HL-60 (cell line): ENCODE measurements around the gene RSRC1.

Source experiments
- DNase-seq, 2 experiments: peaks; one replicate each; pipeline ENCODE4 v3.0.0-alpha.2; 2010 to 2020; ENCODE audit warnings: low read depth in 1 of 2, low spot score in 1 of 2
- H3K27ac ChIP-seq: fragments of 250-450 bp; sonication (Bioruptor Pico); replicated peaks from 2 replicates; pipeline ENCODE4 v1.5.1; 2020; ENCODE audit warnings: mild to moderate bottlenecking, moderate library complexity
- H3K27me3 ChIP-seq: fragments of 250-450 bp; sonication (Bioruptor Pico); 2 replicates; pipeline ENCODE4 v1.5.1; 2021; ENCODE audit warnings: mild to moderate bottlenecking, moderate library complexity; ENCODE audit not compliant: insufficient read depth, poor library complexity, severe bottlenecking
- H3K4me3 ChIP-seq: replicated peaks from 2 replicates; pipeline ENCODE4 v1.5.1; 2011; ENCODE audit warnings: mild to moderate bottlenecking, control low read depth, low read length; ENCODE audit not compliant: insufficient read depth
- GABPA ChIP-seq: IDR thresholded peaks from 2 replicates; pipeline ENCODE4 v1.6.1; 2012; ENCODE audit warnings: low read depth
- POLR2AphosphoS5 ChIP-seq: IDR thresholded peaks from 2 replicates; pipeline ENCODE4 v1.6.1; 2012; ENCODE audit warnings: low read depth
- SPI1 ChIP-seq: IDR thresholded peaks from 2 replicates; pipeline ENCODE4 v1.6.1; 2012; ENCODE audit warnings: low read depth, mild to moderate bottlenecking, borderline replicate concordance
- TF ChIP-seq, protein P1 (sequence below): IDR thresholded peaks from 2 replicates; pipeline ENCODE4 v1.6.1; 2012; ENCODE audit warnings: low read depth; ENCODE audit not compliant: insufficient replicate concordance
- TF ChIP-seq, protein P2 (sequence below): IDR thresholded peaks from one replicate; pipeline ENCODE4 v1.5.1; 2011; ENCODE audit warnings: low read length, control low read depth, inconsistent platforms; ENCODE audit not compliant: insufficient read depth

Gene RSRC1

DNA sequence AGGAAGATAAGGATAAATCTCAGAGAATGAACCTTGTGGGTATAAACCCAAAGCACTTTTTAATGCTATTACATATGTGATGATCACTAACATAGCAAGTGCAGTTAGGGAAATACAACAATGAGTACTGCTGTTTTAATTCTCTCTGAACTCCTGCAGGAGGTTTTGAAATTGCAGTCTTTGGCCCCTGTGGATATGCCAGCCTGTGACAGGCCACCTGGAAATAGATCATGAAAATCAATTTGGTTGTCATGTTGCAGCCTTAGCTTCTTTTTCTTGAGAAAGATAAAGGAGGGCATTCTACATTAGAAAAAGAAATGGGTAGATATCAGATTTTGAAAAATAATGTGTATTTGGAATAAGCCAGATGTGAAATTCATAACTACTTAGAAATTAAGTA, 103.6 kb downstream of the RSRC1 start:
- H3K4me3 ChIP-seq, result no peak overlapping the region
- no peaks in the 10 kb centered on the region for H3K27me3 ChIP-seq
- no peak for TF ChIP-seq POLR2AphosphoS5
- TF ChIP-seq SPI1, result no peak
- TF ChIP-seq, protein P1, sequence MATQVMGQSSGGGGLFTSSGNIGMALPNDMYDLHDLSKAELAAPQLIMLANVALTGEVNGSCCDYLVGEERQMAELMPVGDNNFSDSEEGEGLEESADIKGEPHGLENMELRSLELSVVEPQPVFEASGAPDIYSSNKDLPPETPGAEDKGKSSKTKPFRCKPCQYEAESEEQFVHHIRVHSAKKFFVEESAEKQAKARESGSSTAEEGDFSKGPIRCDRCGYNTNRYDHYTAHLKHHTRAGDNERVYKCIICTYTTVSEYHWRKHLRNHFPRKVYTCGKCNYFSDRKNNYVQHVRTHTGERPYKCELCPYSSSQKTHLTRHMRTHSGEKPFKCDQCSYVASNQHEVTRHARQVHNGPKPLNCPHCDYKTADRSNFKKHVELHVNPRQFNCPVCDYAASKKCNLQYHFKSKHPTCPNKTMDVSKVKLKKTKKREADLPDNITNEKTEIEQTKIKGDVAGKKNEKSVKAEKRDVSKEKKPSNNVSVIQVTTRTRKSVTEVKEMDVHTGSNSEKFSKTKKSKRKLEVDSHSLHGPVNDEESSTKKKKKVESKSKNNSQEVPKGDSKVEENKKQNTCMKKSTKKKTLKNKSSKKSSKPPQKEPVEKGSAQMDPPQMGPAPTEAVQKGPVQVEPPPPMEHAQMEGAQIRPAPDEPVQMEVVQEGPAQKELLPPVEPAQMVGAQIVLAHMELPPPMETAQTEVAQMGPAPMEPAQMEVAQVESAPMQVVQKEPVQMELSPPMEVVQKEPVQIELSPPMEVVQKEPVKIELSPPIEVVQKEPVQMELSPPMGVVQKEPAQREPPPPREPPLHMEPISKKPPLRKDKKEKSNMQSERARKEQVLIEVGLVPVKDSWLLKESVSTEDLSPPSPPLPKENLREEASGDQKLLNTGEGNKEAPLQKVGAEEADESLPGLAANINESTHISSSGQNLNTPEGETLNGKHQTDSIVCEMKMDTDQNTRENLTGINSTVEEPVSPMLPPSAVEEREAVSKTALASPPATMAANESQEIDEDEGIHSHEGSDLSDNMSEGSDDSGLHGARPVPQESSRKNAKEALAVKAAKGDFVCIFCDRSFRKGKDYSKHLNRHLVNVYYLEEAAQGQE, result no peak
- TF ChIP-seq, protein P2, sequence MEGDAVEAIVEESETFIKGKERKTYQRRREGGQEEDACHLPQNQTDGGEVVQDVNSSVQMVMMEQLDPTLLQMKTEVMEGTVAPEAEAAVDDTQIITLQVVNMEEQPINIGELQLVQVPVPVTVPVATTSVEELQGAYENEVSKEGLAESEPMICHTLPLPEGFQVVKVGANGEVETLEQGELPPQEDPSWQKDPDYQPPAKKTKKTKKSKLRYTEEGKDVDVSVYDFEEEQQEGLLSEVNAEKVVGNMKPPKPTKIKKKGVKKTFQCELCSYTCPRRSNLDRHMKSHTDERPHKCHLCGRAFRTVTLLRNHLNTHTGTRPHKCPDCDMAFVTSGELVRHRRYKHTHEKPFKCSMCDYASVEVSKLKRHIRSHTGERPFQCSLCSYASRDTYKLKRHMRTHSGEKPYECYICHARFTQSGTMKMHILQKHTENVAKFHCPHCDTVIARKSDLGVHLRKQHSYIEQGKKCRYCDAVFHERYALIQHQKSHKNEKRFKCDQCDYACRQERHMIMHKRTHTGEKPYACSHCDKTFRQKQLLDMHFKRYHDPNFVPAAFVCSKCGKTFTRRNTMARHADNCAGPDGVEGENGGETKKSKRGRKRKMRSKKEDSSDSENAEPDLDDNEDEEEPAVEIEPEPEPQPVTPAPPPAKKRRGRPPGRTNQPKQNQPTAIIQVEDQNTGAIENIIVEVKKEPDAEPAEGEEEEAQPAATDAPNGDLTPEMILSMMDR, result no peak
- TF ChIP-seq GABPA, result no peak
- H3K27ac ChIP-seq, result no peak overlapping the region
- no peak for DNase-seq

DNA sequence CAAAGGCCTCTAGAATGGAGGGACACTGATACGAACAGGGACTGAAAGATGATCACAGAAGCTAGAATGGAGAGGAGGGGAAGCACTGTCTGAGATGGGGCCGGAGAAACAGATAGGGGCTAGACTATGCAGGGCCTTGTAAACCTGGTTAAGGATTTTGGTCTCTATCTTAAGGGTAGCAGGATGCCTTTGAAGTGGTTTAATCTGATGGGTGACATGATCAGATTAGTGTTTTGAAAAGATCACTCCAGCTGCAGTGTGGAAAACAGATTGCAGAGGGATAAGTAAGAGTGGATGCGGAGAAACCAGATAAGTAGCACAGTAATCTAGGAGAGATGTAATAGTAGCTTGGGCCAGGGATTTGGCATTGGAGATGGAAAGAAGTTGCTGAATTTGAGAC, 108.1 kb downstream of the RSRC1 start:
- Histone ChIP-seq H3K27me3 (no peaks in the 10 kb centered on the region), H3K27ac (no peak overlapping the region), H3K4me3 (no peak overlapping the region)
- DNase-seq, result no peak
- TF ChIP-seq SPI1 (no peak), GABPA (no peak), POLR2AphosphoS5 (no peak)
- TF ChIP-seq, protein P2, result no peak
- TF ChIP-seq, protein P1, result no peak

DNA sequence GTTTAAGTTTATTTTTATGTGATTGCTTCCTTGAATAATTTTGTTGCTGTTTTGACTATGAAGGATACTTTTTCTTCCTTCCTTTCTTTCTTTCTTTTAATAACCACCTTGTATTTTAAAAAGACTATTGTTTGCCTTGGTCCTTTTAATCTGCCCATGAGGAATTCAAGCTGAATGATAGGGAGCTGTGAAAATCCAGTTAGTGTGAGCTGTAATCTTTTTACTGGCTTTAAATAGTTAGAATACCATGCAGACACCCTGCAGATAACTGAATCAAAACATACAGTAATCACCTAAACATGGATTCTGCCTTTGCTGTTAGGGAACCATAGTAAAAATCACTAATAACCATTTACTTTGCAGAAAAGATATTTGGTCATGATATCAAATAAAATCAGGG, 110.7 kb downstream of the RSRC1 start:
- Histone ChIP-seq H3K27ac (no peak overlapping the region), H3K27me3 (no peaks in the 10 kb centered on the region), H3K4me3 (no peak overlapping the region)
- DNase-seq, result no peak
- TF ChIP-seq, protein P2, result no peak
- no peak for TF ChIP-seq SPI1
- no peak for TF ChIP-seq POLR2AphosphoS5
- TF ChIP-seq GABPA, result no peak
- TF ChIP-seq, protein P1, result no peak
